RPMI8226 (cell line): ENCODE data around the gene PLAU.
"Not testable (repeated sequence)": the region's sequence is repeated elsewhere in the genome, so short reads cannot be mapped to it uniquely, and the experiment has no call there.

Experiments
- DNase-seq: peaks from one replicate; pipeline ENCODE4 v3.0.0-alpha.2; 2015

The PLAU gene

DNA sequence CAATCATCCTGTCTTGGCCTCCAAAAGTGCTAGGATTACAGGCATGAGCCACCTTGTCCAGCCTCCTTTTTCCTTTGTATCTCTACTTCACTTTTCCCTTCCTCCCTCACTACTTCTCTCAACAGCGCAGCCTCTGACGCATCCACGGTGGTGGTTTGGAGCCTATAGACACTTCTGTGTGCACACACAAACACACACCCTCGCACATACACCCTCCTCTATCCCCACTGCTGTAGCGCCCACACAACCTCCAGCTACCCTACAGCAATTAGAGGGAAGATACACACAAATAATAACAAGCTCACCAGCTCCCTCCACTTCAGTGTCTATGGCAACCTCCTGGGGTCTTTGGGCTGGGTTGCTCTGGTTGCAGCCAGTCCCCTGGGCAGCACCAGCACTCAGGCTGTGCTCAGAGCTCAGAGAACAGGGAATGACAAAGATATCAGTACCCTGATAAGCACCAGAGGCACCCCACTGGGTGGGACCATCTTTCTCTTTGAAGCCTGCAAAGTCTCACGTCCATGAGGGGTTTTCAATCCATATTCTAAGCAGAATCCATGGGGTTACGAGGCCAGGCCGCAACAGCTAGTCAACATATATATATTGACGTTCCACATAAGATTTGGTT, 33.3 kb upstream of the PLAU start:
- no peak for DNase-seq

DNA sequence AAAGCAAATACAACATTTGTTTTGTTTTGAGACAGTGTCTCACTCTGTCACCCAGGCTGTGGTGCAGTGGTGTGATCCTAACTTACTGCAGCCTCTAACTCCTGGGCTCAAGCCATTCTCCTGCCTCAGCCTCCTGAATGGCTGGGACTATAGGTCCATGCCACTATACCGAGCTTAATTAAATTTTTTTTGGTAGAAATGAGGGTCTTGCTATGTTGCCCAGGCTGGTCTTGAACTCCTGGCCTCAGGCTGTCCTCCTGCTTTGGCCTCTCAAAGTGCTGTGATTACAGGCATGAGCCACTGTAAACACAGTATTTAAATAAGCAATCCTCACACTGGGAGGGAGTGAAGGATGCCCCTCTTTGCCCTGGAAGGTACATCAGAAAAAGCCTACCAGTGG, 32.6 kb upstream of the PLAU start:
- DNase-seq, result no peak

DNA sequence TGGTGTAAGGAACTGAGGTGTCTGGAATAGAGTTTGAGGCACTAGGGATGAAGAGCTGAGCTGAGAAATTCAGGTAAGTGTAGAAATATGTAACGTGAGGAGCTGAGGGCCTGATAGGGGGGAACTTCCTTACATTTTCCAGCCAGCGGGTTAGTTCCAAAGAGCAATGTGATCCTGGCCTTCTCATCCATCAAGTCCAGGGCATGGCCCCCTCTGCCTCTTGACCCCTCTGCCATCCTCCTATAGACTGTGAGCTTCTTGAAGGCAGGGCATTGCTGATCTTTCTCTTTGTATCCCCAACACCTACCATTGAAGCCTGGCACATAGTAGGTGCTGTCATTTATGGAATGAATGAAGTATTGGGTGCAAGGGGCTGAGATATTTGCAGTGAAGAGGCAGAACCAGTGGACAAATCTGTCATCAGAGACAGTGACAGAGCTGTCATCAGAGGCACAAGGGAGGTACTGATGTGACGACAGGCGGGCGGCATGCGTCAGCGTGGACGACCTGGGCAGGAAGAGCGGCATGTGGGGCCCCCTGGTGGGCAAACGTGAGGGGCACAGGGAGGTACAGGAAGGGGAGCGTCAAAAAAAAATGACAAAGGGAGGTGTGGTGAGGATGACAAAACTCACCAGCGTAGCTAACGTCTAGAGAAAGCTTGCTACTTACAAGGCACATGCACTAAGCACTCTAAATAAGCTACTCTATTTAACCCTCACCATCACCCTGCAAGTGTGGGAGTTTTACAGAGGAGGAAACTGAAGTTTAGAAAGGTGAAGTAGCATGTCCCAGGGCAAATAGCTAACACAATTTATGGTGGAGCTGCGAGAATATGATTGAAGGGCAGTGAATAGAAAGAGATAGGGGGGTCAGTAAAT, 31.4 kb upstream of the PLAU start:
- DNase-seq, result peak; percentile 88

DNA sequence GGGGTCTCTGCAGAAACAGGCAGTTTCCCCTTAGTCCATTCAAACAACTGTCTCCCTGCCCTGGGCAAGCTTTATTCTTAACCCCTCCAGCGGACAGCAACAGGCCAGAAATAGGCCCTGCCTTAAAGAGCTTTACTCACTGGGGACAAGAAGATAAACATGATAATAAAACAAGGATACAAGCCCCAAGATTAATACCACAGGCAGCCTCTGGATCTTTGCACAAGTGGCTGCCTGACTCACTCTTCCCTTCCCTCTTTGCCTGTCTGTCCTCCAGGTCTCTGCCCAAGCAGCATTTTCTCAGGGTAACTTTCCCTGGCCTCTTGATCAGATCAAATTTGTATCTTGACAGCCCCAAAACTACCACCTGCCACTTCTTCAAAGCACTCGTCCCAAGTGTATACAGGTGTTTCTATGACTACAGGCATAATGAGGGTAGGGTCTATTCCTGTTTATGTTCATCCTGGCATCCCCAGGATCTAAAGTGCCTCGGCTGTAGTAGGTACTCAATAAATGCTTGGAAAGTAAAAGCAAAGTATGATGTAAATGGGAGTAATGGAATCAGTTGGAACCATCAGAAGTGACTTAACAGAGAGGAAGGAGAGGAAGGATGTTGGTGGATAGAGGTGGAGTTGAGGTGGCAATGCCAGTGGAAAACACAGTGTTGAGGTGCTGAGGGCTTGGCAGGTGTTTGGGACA, 29.6 kb upstream of the PLAU start:
- DNase-seq, result no peak

DNA sequence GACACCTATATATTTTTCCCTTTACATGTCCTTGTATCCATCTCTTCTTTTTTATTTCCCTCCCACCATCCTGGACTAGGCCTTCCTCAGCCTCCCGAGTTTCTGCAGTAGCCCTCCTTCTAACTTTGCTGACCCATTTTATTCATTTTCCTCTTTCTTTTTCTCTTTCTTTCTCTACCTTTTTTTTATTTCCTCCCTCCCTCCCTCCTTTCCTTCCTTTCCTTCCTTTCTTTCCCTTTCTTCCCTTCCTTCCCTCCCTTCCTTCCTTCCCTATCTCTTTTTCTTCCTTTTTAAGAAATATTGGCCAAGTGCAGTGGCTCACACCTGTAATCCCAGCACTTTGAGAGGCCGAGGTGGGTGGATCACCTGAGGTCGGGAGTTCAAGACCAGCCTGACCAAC, 26.9 kb upstream of the PLAU start:
- DNase-seq, result no peak

DNA sequence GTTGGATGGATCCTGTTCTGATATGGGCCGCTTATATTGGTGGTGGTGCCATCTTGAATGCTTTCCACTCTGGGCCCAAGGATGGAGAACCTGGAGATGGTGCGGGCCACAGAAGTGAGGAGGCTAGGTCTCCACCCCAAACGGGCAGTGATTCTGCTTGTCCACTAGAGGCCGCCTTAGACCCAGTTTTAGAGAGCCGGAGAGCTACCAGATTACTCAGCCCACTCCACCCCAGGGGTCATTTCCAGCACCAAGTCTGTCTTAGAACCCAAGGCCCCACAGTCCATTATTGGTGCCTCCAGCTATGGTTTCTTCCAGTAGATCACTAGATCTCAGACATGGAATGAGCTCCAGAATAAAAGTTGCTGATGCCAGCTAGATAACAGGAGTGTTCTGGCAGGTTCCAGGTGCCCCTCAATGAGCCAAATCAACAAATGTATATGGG, 24.8 kb upstream of the PLAU start:
- DNase-seq, result peak; percentile 64

DNA sequence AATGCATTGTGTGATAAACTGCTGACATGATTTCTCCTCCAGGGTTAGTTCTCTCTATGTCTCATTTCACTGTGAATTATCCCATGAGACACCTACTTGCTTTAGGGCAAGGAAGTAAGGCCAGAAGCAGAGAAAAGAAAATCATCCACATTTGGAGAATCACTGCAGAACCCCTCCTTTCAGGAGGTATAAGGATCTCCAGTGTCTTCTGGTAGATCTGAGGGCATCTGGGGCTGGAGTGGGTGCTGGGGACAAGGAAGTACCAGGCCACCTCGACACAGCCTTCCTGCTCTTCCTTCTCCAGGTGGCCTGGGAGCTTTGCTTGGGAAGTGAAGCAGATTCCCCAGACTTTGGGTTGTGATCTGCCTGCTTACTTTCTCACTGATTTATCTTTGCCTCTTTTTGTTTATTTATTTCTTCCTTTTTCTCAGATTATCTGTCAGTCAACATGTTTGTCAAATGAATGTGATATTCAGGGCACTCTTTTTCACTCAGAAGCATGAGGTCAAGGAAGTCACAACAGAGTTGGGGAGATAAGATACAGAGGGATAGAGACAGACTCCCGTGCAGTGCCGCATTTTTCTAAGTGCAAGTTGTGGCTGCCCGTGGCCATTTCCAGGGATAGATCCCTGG, 24.2 kb upstream of the PLAU start:
- no peak for DNase-seq

DNA sequence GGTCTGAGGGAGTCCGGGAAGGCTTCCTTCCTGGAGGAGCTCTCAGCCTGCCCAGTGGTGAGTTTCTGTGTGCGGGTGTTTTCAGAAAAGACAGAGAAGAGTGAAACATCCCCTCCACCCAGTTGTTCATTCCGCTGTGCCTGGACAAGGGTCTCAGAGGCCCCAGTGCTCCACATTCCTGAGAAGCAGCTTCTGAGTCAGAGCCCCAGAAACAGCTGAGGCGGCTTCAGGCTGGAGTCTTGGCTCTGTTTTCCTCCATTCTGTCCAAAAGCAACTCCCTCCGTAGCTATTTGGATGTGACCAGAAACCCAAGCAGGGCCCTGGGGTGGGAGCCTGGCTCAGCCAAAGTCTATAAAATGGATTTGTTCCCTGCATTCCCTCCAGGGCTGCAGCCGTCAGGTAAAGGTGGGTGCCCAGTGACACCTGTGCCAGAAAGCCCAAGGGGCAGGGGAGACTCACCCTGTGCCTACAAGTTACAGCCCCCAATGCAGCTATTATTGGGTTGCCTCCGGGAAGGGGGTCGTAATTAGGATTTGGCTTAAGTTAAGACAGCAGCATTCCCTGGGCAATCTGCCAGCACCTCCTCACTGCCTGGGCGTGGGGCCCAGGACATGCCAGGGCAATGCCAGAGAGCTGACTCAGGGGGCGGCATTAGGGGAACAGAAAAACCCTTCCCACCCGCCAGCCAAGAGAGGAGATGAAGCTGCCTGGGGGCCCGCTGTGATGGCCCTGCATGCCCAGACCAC, 23.5 kb upstream of the PLAU start:
- DNase-seq, result peak; percentile 66

DNA sequence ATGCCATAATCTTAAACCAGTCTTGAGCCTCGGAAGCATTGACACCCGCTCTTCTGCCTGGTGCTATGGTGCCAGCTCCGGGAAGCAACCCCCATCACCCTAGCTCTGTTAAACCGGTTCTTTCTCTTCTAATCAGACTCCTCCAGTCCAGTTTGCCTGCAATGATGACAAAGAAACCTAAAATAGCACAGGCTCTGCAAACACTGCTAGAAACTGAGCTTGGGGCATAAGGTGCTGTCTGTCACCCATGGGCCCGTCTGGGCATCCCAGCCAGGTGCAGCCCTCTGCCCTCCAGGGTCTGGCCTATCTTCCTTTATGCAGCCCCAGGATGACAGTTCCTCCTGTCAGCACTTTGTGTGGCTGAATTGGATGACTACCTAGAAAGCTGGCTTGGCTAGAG, 22.4 kb upstream of the PLAU start:
- DNase-seq, result peak; percentile 81

DNA sequence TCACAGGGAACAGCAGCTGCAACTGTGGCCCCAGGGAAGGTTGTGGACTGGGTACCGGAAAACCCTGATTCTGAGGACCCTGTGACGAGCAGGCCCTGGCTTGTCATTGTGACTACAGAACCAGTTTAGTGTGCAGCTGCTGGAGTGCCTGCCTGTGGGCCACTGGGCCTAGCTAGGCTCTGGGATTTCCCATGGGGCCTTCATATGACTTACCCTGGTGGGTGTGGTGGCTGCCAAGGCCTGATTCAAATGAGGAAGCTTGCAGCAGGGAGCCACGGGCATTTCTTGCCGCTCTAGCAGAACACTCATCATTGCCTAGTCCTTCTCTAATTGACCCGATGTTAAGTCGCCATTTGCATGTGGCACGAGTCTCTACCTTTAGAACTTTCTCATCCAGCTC, 21.9 kb upstream of the PLAU start:
- peak; percentile 82 for DNase-seq

DNA sequence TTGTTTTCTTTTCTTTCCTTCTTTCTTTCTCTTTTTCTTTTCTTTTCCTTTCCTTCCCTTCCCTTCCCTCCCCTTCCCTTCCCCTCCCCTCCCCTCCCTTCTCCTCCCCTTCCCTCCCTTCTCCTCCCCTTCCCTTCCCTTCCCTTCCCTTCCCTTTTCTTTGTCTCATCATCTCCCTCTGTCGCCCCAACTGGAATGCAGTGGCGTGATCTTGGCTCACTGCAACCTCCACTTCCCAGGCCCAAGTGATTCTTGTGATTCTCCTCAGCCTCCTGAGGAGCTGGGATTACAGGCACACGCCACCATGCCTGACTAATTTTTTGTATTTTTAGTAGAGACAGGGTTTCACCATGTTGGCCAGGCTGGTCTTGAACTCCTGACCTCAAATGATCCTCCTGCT, 21.5 kb upstream of the PLAU start:
- DNase-seq, result not testable (repeated sequence)

DNA sequence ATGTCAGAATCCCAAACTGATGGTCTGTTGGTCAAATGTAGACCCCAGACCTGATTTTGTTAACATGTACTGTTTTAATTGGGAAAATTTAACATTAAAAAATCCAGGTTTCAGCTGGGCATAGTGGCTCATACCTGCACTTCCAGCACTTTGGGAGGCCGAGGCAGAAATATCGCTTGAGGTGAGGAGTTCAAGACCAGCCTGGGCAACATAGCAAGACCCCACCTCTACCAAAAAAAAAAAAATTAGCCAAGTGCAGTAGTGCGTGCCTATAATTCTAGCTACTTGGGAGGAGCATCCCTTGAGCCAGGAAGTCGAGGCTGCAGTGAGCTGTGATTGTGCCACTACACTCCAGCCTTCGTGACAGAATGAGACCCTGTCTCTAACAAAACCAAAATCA, 20.7 kb upstream of the PLAU start:
- no peak for DNase-seq

DNA sequence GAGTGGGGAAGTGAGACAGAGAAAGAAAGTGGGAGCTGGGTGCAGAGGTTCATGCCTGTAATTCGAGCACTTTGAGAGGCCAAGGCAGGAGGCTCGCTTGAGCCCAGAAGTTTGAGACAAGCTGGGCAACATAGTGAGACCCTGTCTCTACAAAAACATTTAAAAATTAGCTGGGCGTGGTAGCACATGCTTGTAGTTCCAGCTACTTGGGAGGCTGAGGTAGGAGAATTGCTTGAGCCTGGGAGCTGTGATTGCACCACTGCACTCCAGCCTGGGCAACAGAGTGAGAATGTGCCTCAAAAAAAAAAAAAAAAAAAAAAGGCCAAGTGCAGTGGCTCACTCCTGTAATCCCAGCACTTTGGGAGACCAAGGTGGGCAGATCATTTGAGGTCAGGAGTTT, 20.1 kb upstream of the PLAU start:
- not testable (repeated sequence) for DNase-seq

DNA sequence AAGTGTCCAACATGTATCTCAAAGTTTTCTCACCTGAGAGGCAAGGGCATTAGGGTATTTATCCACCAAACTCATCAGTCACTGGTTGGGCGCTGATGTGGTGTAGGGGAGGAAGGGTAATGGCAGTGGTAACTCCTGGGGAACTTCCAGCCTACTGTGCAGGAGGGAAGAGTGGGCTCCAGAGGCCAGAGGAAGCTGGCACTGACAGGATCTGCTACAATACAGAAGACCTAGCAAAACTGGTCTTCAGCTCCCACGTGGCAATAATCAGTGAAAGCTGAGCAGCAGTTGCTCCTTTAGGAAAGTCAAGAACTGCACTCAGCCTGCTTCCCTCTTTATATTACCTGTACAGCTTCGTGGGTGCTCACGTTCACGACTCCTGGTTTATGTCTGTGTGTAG, 19.4 kb upstream of the PLAU start:
- no peak for DNase-seq

DNA sequence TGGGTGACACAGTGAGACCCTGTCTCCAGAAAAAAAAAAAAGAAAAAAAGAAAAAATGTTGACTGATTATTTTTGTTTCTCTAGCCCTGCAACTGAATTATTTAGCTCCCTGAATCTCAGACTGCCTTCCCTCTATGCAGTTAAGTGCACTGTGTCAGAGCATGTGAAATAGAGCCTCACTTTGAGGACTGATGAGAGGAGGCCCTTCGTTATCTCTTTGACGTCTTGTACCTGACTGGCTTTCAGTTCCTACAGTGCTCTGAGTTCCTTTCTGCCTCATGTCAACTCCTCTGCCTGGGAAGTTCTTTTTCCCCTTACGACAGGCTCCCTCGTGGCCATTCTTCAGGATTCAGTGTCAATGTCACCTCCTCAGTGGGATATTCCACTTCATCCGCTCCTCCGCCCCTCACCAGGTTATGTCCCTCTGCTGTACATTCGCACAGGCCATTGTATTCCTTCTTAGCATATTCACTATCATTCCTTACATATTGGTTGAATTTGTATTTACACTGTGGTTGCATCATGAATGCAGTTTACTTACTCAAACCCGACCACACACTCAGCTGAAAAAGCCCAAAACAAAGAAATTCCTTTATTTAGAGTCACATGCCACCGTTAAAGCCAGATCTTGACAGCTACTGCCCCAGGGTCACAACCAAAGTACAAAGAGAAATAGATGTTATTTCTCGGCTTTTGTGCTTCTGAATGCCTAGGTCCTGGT, 18.5 kb upstream of the PLAU start:
- no peak for DNase-seq

DNA sequence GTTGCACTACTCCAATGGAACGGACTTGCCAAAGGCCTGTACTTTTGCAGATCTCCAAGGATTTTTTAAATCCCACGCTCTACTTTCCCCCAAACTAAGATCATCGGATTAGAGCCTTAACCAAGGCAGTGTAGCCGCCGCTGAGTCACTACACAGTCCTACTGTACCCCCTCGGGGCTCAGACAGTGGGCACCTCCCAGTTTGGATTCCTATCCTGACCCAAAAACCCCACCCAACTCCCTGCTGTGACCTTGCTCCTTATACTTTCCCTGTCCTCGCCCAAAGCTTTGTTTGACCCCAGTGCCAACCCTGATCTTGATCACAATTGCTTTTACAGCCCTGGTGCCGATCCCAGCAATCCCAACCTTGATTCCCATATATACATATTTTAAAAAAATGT, 17.5 kb upstream of the PLAU start:
- no peak for DNase-seq

DNA sequence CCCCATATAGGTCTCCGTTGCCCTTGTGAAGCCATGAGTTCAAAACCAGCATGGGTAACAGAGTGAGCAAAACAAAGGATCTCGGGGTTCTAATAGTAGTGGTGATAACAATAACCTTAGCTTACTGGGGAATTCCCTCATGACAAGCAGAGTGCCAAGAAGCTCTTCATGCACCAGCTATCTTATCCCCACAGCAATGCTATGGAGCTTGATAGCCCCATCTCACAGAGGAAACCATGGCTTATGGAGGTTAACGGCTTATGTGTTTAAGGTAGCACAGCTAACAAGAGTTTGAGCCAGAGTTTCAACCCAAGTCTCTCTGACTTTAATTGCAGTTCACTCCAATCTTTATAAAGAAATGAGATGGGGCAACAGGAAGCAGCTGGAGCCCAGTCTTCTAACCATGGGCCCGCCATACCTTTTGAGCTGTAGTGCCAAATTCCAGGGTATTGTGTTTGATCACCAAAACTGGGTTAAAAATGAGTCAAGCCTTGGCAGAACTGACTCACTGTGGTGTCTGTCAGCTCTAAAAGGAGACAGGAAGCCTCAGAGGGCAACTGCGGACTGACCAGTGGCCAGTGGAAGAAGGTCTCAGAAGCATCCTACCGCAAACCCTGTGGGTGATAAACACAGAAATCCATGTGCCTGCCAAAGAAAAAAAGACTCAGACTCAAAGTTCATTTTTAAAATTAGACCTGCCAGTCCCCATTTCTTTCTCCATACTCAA, 16.5 kb upstream of the PLAU start:
- no peak for DNase-seq

DNA sequence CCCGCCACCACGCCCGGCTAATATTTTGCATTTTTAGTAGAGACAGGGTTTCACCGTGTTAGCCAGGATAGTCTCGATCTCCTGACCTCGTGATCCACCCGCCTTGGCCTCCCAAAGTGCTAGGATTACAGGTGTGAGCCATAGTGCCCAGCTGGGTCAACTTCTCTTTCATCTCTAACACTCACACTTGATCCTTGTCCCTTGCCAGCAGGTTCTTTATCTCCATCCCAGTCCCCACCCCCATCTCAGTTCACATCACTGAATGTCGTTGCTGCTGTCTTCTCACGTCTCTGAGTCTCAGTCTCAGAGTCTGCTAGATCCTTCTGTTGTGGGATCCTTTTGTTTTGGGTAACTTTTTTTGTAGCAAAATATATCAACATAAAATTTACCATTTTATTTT, 15.6 kb upstream of the PLAU start:
- DNase-seq, result not testable (repeated sequence)

DNA sequence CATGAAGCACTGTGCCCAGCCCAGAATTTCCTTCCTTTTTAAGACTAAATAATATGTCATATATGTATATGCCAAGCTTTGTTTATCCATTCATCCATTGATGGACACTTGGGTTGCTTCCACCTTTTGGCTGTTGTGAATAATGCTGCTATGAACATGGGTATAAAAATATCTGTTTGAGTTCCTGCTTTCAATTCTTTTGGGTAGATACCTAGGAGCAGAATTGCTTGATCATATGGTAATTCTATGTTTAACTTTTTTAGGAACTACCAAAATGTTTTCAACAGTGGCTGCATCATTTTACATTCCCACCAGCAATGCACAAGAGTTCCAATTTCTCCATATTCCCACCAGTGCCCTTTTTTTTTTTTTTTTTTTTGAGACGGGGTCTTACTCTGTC, 13.2 kb upstream of the PLAU start:
- no peak for DNase-seq

DNA sequence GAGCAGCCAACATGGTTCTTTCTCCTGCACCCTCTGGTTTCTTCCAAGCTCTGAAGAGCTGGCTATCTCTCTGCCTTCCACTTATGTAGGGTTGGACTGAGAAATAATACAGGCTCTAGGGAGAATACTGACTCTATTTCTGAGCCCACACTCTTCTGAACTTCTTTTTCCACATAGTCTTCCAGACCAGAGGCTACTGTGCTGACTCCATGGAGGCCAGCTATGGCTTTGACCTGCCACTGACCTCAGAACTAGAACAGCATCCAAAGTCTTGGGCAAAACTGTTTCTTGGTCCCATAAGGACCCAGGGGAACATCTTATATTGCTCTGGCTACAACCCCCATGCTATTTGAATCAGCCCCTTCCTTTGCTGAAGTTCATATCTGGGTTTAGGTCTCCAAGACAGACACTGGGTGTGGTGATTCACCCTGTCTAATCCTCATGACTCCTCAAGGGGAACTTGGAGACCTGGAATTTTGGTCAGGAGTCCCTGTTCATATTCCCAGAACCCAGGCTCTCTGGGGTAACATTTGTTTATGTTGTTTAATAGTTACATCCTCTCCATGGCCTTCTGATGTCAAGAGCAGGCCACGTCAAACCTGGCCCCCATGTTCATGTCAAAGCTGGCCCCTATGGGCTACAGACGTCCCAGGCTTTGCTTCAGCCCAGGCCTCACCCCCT, 12.1 kb upstream of the PLAU start:
- DNase-seq, result no peak

DNA sequence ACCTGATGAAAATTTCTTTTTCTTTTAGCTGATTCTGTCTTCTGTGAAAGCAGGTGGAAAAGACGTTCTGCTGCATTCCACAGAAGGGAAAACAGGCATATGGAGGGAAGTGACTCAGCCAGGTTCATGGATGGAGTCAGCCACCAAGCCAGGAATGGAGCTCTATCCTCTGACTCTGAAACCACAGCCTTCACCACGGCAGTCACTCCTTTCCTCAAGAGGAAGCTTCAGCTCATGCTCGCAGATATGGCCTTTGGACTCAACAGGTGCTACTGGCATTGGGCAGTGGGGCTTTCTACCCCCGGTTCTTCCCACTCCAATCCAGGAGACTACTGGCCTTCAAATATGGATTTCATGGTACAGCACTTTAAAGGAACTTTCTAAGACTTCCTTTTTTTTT, 11.5 kb upstream of the PLAU start:
- DNase-seq, result no peak
